ENCODE results near the gene KLK11. TPM values are rescaled to one million over a fixed set of nuclear protein-coding genes. Genes with fewer than 3 reads are reported as not detected.

The KLK11 gene
- total and polyA plus RNA-seq, 8 donors = 6.7 to 28.9 (median 12.9) TPM

- Histone ChIP-seq H3K4me1 (peaks cover 0 to 5% (median 4%) of the 10 kb centered on the region in 3 donors), H3K36me3 (no peaks in the 10 kb centered on the region), H3K4me3 (no peak overlapping the region), H3K27me3 (no peaks in the 10 kb centered on the region), H3K27ac (no peak overlapping the region), H3K9me3 (no peaks in the 10 kb centered on the region)
- no peak for FAIRE-seq
- no peak for ATAC-seq
- WGBS, 2 donors = 0 to 56% methylated on average over 1 of the region's 1 CpG
- DNase-seq = no peak
- no peak for TF ChIP-seq CTCF (IDR thresholded peaks at IDR 0.05)
- intact Hi-C loops (cut with DNase I) = no loop called here
Observed at GRCh38 chr19:51060973-51061372, 34.6 kb upstream of the KLK11 start.

DNA sequence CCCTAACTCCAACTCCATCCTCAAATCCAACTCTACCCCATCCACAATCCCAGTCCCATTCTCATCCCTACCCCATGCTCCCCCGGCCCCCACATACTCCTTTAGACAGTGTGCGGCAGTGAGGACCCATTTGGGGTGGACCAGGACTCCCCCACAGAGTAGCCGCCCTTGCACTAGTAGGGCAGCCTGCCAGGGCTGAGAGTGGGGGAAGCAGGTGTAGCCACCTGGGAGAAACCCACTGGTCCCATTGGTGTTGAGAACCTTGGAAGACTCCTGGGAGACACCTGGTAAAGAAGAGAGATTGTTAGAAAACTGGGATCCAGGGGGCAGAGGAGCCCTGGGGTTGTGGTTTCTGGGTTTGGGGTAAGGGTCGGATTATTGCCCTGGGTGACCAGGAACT is 33.9 kb upstream of the KLK11 start:
- peaks cover 0 to 5% (median 4%) of the 10 kb centered on the region in 3 donors for H3K4me1 ChIP-seq
- TF ChIP-seq CTCF (IDR thresholded peaks at IDR 0.05) = no peak
- no peaks in the 10 kb centered on the region for H3K27me3 ChIP-seq
- DNase-seq = no peak
- FAIRE-seq = no peak
- ATAC-seq = no peak
- no peak overlapping the region for H3K4me3 ChIP-seq
- no peaks in the 10 kb centered on the region for H3K36me3 ChIP-seq
- H3K27ac ChIP-seq = no peak overlapping the region
- WGBS, 2 donors = 68 to 84% methylated on average over 4 of the region's 4 CpGs
- no peaks in the 10 kb centered on the region for H3K9me3 ChIP-seq
- intact Hi-C loops (cut with DNase I) = no loop called here

- no peaks in the 10 kb centered on the region for H3K9me3 ChIP-seq
- no peak overlapping the region for H3K4me3 ChIP-seq
- no peak for TF ChIP-seq CTCF (IDR thresholded peaks at IDR 0.05)
- FAIRE-seq = no peak
- intact Hi-C loops (cut with DNase I) = no loop called here
- H3K36me3 ChIP-seq = no peaks in the 10 kb centered on the region
- DNase-seq = no peak
- 84 to 89% methylated on average over 7 of the region's 7 CpGs for WGBS, 2 donors
- ATAC-seq = no peak
- peaks cover 0 to 4% (median 0%) of the 10 kb centered on the region in 3 donors for H3K4me1 ChIP-seq
- no peak overlapping the region for H3K27ac ChIP-seq
- H3K27me3 ChIP-seq = no peaks in the 10 kb centered on the region
Observed at GRCh38 chr19:51059715-51060114, 33.3 kb upstream of the KLK11 start.

DNA sequence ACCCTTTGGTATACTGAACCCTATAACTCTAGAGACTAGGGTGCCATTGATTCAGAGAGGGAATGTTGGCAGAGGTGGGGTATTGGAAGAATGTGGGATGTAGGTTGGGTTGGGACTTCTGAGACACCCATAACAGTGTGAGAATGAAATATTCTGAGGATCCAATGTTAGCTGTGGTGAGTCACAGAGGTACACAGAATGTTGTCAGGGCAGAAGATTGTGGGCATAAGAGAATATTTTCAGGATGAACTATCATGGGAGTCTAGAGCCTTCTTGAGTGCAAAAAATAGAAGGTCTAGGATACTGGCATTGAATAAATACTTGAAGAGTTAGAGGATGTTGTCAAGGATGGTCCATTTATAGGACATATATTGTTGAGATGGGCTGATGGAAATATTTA is 29.4 kb upstream of the KLK11 start:
- ATAC-seq = no peak
- H3K27me3 ChIP-seq = no peaks in the 10 kb centered on the region
- no peak overlapping the region for H3K27ac ChIP-seq
- H3K4me1 ChIP-seq = no peaks in the 10 kb centered on the region
- H3K36me3 ChIP-seq = no peaks in the 10 kb centered on the region
- intact Hi-C loops (cut with DNase I) = no loop called here
- no peaks in the 10 kb centered on the region for H3K9me3 ChIP-seq
- TF ChIP-seq CTCF (IDR thresholded peaks at IDR 0.05) = no peak
- no peak for FAIRE-seq
- H3K4me3 ChIP-seq = no peak overlapping the region
- DNase-seq = no peak

- no peaks in the 10 kb centered on the region for H3K27me3 ChIP-seq
- DNase-seq (peak in 3 of 6 donors; percentile 61 to 64 (median 63)), ATAC-seq (peak in 2 of 4 donors; percentile 90 to 96), FAIRE-seq (no peak)
- no peak for TF ChIP-seq CTCF (IDR thresholded peaks at IDR 0.05)
- peaks cover 0 to 5% (median 4%) of the 10 kb centered on the region in 3 donors for H3K4me1 ChIP-seq
- H3K36me3 ChIP-seq = no peaks in the 10 kb centered on the region
- peak overlapping the region in 3 of 4 donors; percentile 28 to 50 (median 46) for H3K27ac ChIP-seq
- H3K4me3 ChIP-seq = no peak overlapping the region
- intact Hi-C loops (cut with DNase I) = no loop called here
- no peaks in the 10 kb centered on the region for H3K9me3 ChIP-seq
- WGBS, 2 donors = 2 to 4% methylated on average over 4 of the region's 4 CpGs
Observed at GRCh38 chr19:51047031-51047335, 20.6 kb upstream of the KLK11 start.
